ENCODE results near the gene HBS1L. TPM values are rescaled to one million over a fixed set of nuclear protein-coding genes. Genes with fewer than 3 reads are reported as not detected.

HBS1L gene
- 86.0 to 95.4 TPM (median 91.0 TPM) in 3 replicates for total RNA-seq (2021)
- percentile 86 among the genes with signal in this experiment for Bru-seq, nascent RNA
- long read RNA-seq, experiment 1, full-length matches to known transcripts, result 510 of 607 reads
- long read RNA-seq, experiment 1, partial matches to known transcripts, result 32 of 607 reads
- long read RNA-seq, experiment 1, other reads (novel, unspliced or antisense), result 65 of 607 reads
- long read RNA-seq, experiment 2, full-length matches to known transcripts, result 28 of 63 reads
- long read RNA-seq, experiment 2, partial matches to known transcripts, result 18 of 63 reads
- long read RNA-seq, experiment 2, other reads (novel, unspliced or antisense), result 17 of 63 reads
- long read RNA-seq, experiment 3, full-length matches to known transcripts, result 69 of 85 reads
- long read RNA-seq, experiment 3, partial matches to known transcripts, result 12 of 85 reads
- long read RNA-seq, experiment 3, other reads (novel, unspliced or antisense), result 4 of 85 reads

GRCh38 chr6:135054569-135055498 lies at the start of gene HBS1L:
Gene HBS1L (minus strand): TSS chr6:135054822. CDS start chr6:135054691, 131 bp downstream.
- H3K4me3 Mint-ChIP-seq, result peak within 1 kb of the TSS; percentile 92
- peaks cover 12% of the 10 kb centered on the region for H3K4me1 Mint-ChIP-seq
- CTCF ChIA-PET, result interaction anchor here (0.5 to 1.8 kb wide), 4 partner anchors 32 to 129 kb away, joined by 3 to 9 read pairs (median 4); no protein-coding TSS in a partner anchor
- DNase-seq (ENCODE audit: low spot score) (peak; percentile 97), ATAC-seq (peak; percentile 98)
- peak within 1 kb of the TSS; percentile 99 for H3K27ac Mint-ChIP-seq
- no peaks in the 10 kb centered on the region for H3K9me3 Mint-ChIP-seq
- peaks cover 2% of the 10 kb centered on the region for H3K36me3 Mint-ChIP-seq
- no peaks in the 10 kb centered on the region for H3K27me3 Mint-ChIP-seq (ENCODE audit: low read depth)
- POLR2A ChIA-PET, result interaction anchor here (0.5 to 1.6 kb wide), 8 partner anchors 8 to 881 kb away, joined by 3 to 6 read pairs (median 4); no protein-coding TSS in a partner anchor
- peak; percentile 89 for TF ChIP-seq E2F5 (CRISPR knock-in tag; IDR thresholded peaks at IDR 0.05)
- TF ChIP-seq ZNF232 (CRISPR knock-in tag; IDR thresholded peaks at IDR 0.05), result peak; percentile 71; the same call in 1 of the 2 replicates
- no peak for TF ChIP-seq CTCF (IDR thresholded peaks at IDR 0.05)
- no peak for TF ChIP-seq MXD4 (CRISPR knock-in tag; IDR thresholded peaks at IDR 0.05; ENCODE audit: borderline replicate concordance)
- 0 out of 2 replicates have a peak, but pooled peaks have one; percentile 70 for TF ChIP-seq ETV6 (CRISPR knock-in tag; IDR thresholded peaks at IDR 0.05)
- 0 out of 2 replicates have a peak, but pooled peaks have one; percentile 28 for TF ChIP-seq JUN (CRISPR knock-in tag; IDR thresholded peaks at IDR 0.05)
- TF ChIP-seq ZNF281 (CRISPR knock-in tag; IDR thresholded peaks at IDR 0.05), result peak; percentile 82; the same call in 1 of the 2 replicates
- no peak for TF ChIP-seq TP53 (CRISPR knock-in tag; IDR thresholded peaks at IDR 0.05)
- no peak for TF ChIP-seq IRF2 (CRISPR knock-in tag; IDR thresholded peaks at IDR 0.05; ENCODE audit: borderline replicate concordance, low read depth)
- peak; percentile 66 for TF ChIP-seq GABPB1 (CRISPR knock-in tag; IDR thresholded peaks at IDR 0.05)
- 0 out of 2 replicates have a peak, but pooled peaks have one; percentile 39 for TF ChIP-seq TCF7 (CRISPR knock-in tag; IDR thresholded peaks at IDR 0.05; ENCODE audit: low read depth)
- TF ChIP-seq SP1 (CRISPR knock-in tag; conservative IDR thresholded peaks at IDR 0.05), result peak; percentile 82
- TF ChIP-seq ZNF425 (CRISPR knock-in tag; conservative IDR thresholded peaks at IDR 0.05), result no peak
- peak; percentile 87 for TF ChIP-seq FOXK1 (CRISPR knock-in tag; IDR thresholded peaks at IDR 0.05)
- TF ChIP-seq E2F4 (CRISPR knock-in tag; IDR thresholded peaks at IDR 0.05; ENCODE audit: borderline replicate concordance, low read depth), result 0 out of 2 replicates have a peak, but pooled peaks have one; percentile 41
- peak; percentile 73; the same call in 1 of the 2 replicates for TF ChIP-seq PREB (CRISPR knock-in tag; IDR thresholded peaks at IDR 0.05; ENCODE audit: borderline replicate concordance)
- peak; percentile 87 for TF ChIP-seq TEAD1 (CRISPR knock-in tag; IDR thresholded peaks at IDR 0.05)
- TF ChIP-seq FOXP4 (CRISPR knock-in tag; IDR thresholded peaks at IDR 0.05), result 0 out of 2 replicates have a peak, but pooled peaks have one; percentile 50
- peak; percentile 75; the same call in 1 of the 2 replicates for TF ChIP-seq FOXP1 (CRISPR knock-in tag; IDR thresholded peaks at IDR 0.05; ENCODE audit: borderline replicate concordance)

All from WTC11 (cell line).